Endothelial cell of umbilical vein (primary cell): Measurements from ENCODE around the gene CRHR2. TPM values are rescaled to one million over a fixed set of nuclear protein-coding genes. Genes with fewer than 3 reads are reported as not detected.

Experiments used
- BruUV-seq: library from RNA; stranded (reverse); fragments of 400-500 nt; replicated peaks from 2 replicates; lab custom pipeline; 2021; lab: Mats Ljungman, UMichigan
- CTCF ChIA-PET: fragments of 300-600, 350-600 bp; sonication (Branson Sonifier 250); formaldehyde crosslinking; loops from one replicate; lab custom pipeline; 2021; ENCODE audit warnings: antibody characterized with exemption, inconsistent platforms; lab: Charles Lee
- POLR2A ChIA-PET: fragments of 300-600, 350-600 bp; sonication (Branson Sonifier 250); formaldehyde crosslinking; loops from one replicate; lab custom pipeline; 2021; ENCODE audit warnings: antibody characterized with exemption, inconsistent platforms; lab: Charles Lee
- DNase-seq: peaks from one replicate; pipeline ENCODE4 v3.0.0-alpha.2; 2011; ENCODE audit warnings: low read depth, low spot score
- FAIRE-seq: peaks from 2 replicates; lab custom pipeline; 2011; peaks lifted over from hg19 to GRCh38; lab: Jason Lieb, UNC
- H2AFZ ChIP-seq: 2 replicates; pipeline ENCODE4 v1.6.0; 2012; ENCODE audit warnings: low read depth, low read length, control low read depth, inconsistent platforms
- H3K27ac ChIP-seq: 2 replicates; pipeline ENCODE4 v1.5.1; 2011; ENCODE audit warnings: low read depth, mild to moderate bottlenecking, control low read depth, low read length, moderate library complexity; ENCODE audit not compliant: insufficient read depth
- H3K27me3 ChIP-seq, 2 experiments: 2 replicates each; pipeline versions ENCODE4 v1.6.0 to v1.6.1; 2011; ENCODE audit warnings: low read length in 2 of 2, mixed read lengths in 1 of 2; ENCODE audit not compliant: control insufficient read depth in 2 of 2, insufficient read depth in 2 of 2
- H3K36me3 ChIP-seq, 2 experiments: 2 replicates in 1 of 2; 3 replicates in 1 of 2; pipeline ENCODE4 v1.5.1; 2011; ENCODE audit warnings: low read length in 2 of 2, mild to moderate bottlenecking in 1 of 2, moderate library complexity in 1 of 2; ENCODE audit not compliant: control insufficient read depth in 2 of 2, insufficient read depth in 2 of 2; ENCODE audit errors: extremely low read depth in 1 of 2
- H3K4me1 ChIP-seq: 3 replicates; pipeline ENCODE4 v1.5.1; 2011; ENCODE audit warnings: mild to moderate bottlenecking, low read length; ENCODE audit not compliant: control insufficient read depth, insufficient read depth; ENCODE audit errors: extremely low read depth
- H3K4me2 ChIP-seq: 2 replicates; pipeline ENCODE4 v1.6.1; 2011; ENCODE audit warnings: low read length, control low read depth, mixed read lengths; ENCODE audit not compliant: insufficient read depth
- H3K4me3 ChIP-seq, 3 experiments: fragments of 200-600 bp in 1 of 3; sonication (generic), shearing (Covaris generic) in 1 of 3; replicated peaks in 1 of 3; 2 replicates each; pipeline ENCODE4 v1.5.1; 2011 to 2016; ENCODE audit warnings: control low read depth in 3 of 3, low read length in 3 of 3, mild to moderate bottlenecking in 2 of 3, inconsistent platforms in 1 of 3, low read depth in 1 of 3, moderate library complexity in 1 of 3; ENCODE audit not compliant: insufficient read depth in 1 of 3
- H3K79me2 ChIP-seq: 2 replicates; pipeline ENCODE4 v1.6.0; 2012; ENCODE audit warnings: low read length, inconsistent platforms; ENCODE audit not compliant: control insufficient read depth, insufficient read depth
- H3K9ac ChIP-seq: replicated peaks from 2 replicates; pipeline ENCODE3; 2011; ENCODE audit warnings: low read length, control low read depth; ENCODE audit not compliant: insufficient read depth; ENCODE audit errors: extremely low read depth
- H3K9me1 ChIP-seq: replicated peaks from 3 replicates; pipeline ENCODE4 v1.6.0; 2011; ENCODE audit warnings: mild to moderate bottlenecking, low read length; ENCODE audit not compliant: control insufficient read depth, insufficient read depth; ENCODE audit errors: extremely low read depth
- H3K9me3 ChIP-seq: replicated peaks from 2 replicates; pipeline ENCODE4 v1.5.1; 2012; ENCODE audit warnings: low read length, inconsistent platforms; ENCODE audit not compliant: control insufficient read depth, insufficient read depth
- H4K20me1 ChIP-seq: replicated peaks from 2 replicates; pipeline ENCODE3; 2011; ENCODE audit warnings: mild to moderate bottlenecking, low read length; ENCODE audit not compliant: control insufficient read depth, insufficient read depth; ENCODE audit errors: extremely low read depth
- EZH2 ChIP-seq: IDR thresholded peaks from 2 replicates; pipeline ENCODE4 v1.6.1; 2012; ENCODE audit warnings: borderline replicate concordance, low read depth, mild to moderate bottlenecking, moderate library complexity, low read length, inconsistent platforms; ENCODE audit not compliant: severe bottlenecking
- FOS ChIP-seq: IDR thresholded peaks from 2 replicates; pipeline ENCODE4 v1.6.1; 2011; ENCODE audit warnings: mild to moderate bottlenecking, low read length, moderate library complexity, borderline replicate concordance; ENCODE audit not compliant: insufficient read depth
- GATA2 ChIP-seq: IDR thresholded peaks from 2 replicates; pipeline ENCODE4 v1.7.0; 2011; ENCODE audit warnings: low read depth, mild to moderate bottlenecking, moderate library complexity, mixed read lengths, low read length; ENCODE audit not compliant: insufficient read length, insufficient read depth
- JUN ChIP-seq: IDR thresholded peaks from 2 replicates; pipeline ENCODE4 v1.6.1; 2011; ENCODE audit warnings: borderline replicate concordance, low read depth; ENCODE audit not compliant: insufficient read length, insufficient read depth
- MAX ChIP-seq: IDR thresholded peaks from 2 replicates; pipeline ENCODE4 v1.6.1; 2011; ENCODE audit not compliant: insufficient read depth, insufficient read length
- MYC ChIP-seq: IDR thresholded peaks from one replicate; pipeline ENCODE4 v1.6.1; 2011; ENCODE audit warnings: mild to moderate bottlenecking, low read depth, low read length
- POLR2A ChIP-seq: IDR thresholded peaks from 2 replicates; pipeline ENCODE4 v1.6.1; 2012; ENCODE audit warnings: low read depth, mild to moderate bottlenecking, control low read depth, low read length
- POLR2AphosphoS5 ChIP-seq: IDR thresholded peaks from 2 replicates; pipeline ENCODE4 v1.6.1; 2012; ENCODE audit warnings: low read depth, mild to moderate bottlenecking, control low read depth, low read length, moderate library complexity; ENCODE audit not compliant: insufficient read depth
- dilution Hi-C: fragments of 300-500 bp; cut with MboI; formaldehyde crosslinking; loops from one replicate; pipeline ENCODE4 v1.15.0; 2019; ENCODE audit warnings: low sequenced_read_pairs; ENCODE audit not compliant: extremely low pct_ligation_motif_present
- intact Hi-C: fragments of 100-400 bp; cut with micrococcal nuclease; formaldehyde crosslinking; loops from one replicate; pipeline ENCODE4 v1.10.0; 2022
- polyA plus RNA-seq, 4 experiments: library from polyadenylated mRNA; depleted of rRNA in 3 of 4; stranded (reverse) in 3 of 4; unstranded in 1 of 4; fragments of >200 nt; gene quantifications; 2 replicates each; pipeline versions ENCODE4 v1.2.1 to v1.2.3, GENCODE V29; 2011 to 2012; ENCODE audit warnings: missing spikeins in 1 of 4
- total RNA-seq: library from RNA; stranded (reverse); gene quantifications from 2 replicates; pipeline ENCODE4 v1.2.3, GENCODE V29; 2021
- TF ChIP-seq, protein P1 (sequence below), 2 donors: IDR thresholded peaks; 1 replicate in 1 of 2; 2 replicates in 1 of 2; pipeline ENCODE4 v1.5.1; 2011; ENCODE audit warnings: low read length in 2 of 2, mild to moderate bottlenecking in 2 of 2, moderate library complexity in 2 of 2, control low read depth in 1 of 2, inconsistent platforms in 1 of 2, low read depth in 1 of 2; ENCODE audit not compliant: insufficient read depth in 1 of 2; ENCODE audit errors: extremely low read depth in 1 of 2

Gene CRHR2
- total and polyA plus RNA-seq, 2 donors (not counting 3 experiments of a cell fraction or from before 2014, with no cell fraction given), result not detected

DNA sequence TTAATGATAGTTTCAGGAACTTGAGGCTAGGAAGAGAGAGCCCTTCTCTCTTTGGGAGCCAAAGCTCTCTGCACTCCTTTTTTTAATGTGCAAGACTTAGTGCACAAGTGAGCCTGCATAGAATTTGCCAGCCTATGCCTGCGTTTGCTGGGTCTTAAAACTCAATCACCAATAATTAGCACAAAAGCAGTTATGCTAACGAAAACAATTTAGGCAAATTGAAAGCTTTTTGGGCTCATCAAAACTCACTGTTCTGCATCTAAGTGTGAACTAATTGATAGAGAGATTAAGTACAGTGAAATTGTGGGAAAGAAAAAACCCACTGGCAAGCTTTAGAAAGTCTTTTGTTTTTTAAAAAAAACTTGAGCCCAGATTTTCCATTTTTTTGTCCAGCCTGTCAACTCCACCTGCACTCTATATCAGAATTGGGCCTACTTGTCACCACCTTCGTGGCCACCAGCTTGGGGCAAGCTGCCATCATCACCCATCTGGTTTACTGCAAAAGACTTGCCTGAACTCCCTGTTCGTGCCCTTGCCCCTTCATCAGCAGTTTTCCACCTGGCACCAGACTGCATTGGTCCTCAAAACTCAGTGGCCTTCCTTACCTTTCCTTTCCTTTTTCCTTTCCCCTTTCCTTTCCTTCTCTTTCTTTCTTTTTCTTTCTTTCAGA lies 37.8 kb downstream of the CRHR2 start:
- H4K20me1 ChIP-seq, result no peaks in the 10 kb centered on the region
- H3K27ac ChIP-seq, result no peak overlapping the region
- no peak for DNase-seq
- no peak overlapping the region for H3K9ac ChIP-seq
- FAIRE-seq, result no peak
- H3K4me1 ChIP-seq, result no peaks in the 10 kb centered on the region
- peaks cover 0 to 2% of the 10 kb centered on the region in 2 experiments for H3K36me3 ChIP-seq
- no peaks in the 10 kb centered on the region for H3K27me3 ChIP-seq
- intact Hi-C loops, result no loop called here
- H3K79me2 ChIP-seq, result no peaks in the 10 kb centered on the region
- dilution Hi-C loops, result no loop called here
- POLR2A ChIA-PET, result no interaction called here
- H2AFZ ChIP-seq, result no peak overlapping the region
- no peak overlapping the region for H3K4me2 ChIP-seq
- no peak overlapping the region for H3K4me3 ChIP-seq
- H3K9me1 ChIP-seq, result no peaks in the 10 kb centered on the region
- CTCF ChIA-PET, result interaction anchor here (1.5 kb wide), 1 partner anchor 15 kb away, joined by 3 read pairs; no protein-coding TSS in a partner anchor
- BruUV-seq, result no TSS peak
- H3K9me3 ChIP-seq, result no peaks in the 10 kb centered on the region
- TF ChIP-seq POLR2AphosphoS5 (no peak), POLR2A (no peak), JUN (no peak), EZH2 (no peak), MYC (no peak), FOS (no peak), MAX (no peak), GATA2 (no peak)
- TF ChIP-seq, protein P1, sequence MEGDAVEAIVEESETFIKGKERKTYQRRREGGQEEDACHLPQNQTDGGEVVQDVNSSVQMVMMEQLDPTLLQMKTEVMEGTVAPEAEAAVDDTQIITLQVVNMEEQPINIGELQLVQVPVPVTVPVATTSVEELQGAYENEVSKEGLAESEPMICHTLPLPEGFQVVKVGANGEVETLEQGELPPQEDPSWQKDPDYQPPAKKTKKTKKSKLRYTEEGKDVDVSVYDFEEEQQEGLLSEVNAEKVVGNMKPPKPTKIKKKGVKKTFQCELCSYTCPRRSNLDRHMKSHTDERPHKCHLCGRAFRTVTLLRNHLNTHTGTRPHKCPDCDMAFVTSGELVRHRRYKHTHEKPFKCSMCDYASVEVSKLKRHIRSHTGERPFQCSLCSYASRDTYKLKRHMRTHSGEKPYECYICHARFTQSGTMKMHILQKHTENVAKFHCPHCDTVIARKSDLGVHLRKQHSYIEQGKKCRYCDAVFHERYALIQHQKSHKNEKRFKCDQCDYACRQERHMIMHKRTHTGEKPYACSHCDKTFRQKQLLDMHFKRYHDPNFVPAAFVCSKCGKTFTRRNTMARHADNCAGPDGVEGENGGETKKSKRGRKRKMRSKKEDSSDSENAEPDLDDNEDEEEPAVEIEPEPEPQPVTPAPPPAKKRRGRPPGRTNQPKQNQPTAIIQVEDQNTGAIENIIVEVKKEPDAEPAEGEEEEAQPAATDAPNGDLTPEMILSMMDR (IDR thresholded peaks at IDR 0.05; ENCODE audit: extremely low read depth in 1 of 2, insufficient read depth in 1 of 2, low read depth in 1 of 2, low read length in 2 of 2), result no peak
